GM19238 (cell line): ENCODE measurements around the gene ARMH3.
"Not testable (repeated sequence)": the region's sequence is repeated elsewhere in the genome, so short reads cannot be mapped to it uniquely, and the experiment has no call there.

ENCODE experiments used
- DNase-seq: peaks from one replicate; pipeline ENCODE4 v3.0.0; 2011; ENCODE audit warnings: low spot score; ENCODE audit not compliant: insufficient read length

The ARMH3 gene

DNA sequence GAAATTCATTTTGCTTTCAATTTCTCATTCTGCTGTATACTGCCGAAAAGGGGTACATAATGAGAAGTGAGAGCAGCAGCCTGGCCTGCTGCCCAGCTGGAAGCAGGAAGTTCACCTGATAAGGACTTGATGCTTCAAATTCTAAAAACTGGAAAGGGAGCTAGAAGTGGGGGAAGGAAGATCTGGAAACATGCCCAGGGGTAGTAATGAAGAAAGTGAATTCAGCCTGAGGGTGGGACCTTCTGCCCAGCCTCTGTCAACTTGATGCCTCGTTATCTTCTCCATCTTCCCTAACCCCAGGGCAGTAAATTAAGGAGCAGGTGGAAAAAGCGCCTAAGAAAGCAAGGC is 69.4 kb downstream of the ARMH3 start:
- no peak for DNase-seq

DNA sequence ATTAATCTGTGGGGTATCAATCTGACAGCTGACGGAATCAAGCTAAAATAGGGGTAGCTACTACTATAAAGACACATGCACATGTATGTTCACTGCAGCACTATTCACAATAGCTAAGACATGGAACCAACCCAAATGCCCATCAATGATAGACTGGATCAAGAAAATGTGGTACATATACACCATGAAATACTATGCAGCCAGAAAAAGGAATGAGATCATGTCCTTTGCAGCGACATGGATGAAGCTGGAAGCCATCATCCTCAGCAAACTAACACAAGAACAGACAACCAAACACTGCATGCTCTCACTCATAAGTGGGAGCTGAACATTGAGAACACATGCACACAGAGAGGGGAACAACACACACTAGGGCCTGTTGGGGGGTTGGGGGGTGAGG is 75.3 kb downstream of the ARMH3 start:
- DNase-seq: not testable (repeated sequence)

DNA sequence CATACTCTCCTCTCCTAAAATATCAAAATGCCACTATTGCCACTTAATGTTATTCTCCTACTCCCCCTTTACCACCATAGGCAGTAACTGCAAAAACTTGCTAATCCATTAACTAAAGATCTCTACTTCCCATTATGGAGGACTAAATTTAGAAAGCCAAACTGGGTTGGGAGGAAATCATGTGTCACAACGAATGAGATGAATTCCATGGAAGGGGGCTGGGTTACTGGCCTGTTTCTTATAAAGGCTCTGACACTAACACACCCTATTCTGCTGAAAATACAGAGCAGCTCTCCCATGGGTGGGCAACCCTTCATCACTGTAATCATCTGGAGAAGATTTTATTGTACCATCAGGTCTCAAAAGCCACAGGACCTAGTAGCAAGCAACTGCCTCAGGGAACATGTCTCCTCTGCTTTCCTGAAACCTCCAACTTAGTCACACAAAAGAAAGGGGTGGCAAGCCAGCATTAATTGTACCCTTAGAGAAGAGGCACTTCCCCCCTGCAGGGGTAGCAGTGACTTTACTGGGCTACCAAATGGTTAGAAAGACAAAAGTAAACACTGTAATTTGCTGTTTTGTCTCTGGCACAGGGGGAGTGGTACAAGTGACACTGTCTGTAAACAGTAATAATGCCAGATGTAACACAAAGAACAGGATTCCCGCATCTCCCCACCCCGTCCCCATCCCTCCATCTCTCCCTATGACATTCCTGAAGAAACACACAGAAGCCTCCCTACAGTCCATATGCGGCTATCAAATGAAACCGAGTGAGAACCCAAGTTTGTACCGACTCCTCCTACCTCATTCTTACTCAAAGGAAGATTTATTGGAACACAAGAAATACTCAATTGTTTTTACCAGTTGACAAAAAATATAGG is 81.6 kb downstream of the ARMH3 start:
- no peak for DNase-seq

DNA sequence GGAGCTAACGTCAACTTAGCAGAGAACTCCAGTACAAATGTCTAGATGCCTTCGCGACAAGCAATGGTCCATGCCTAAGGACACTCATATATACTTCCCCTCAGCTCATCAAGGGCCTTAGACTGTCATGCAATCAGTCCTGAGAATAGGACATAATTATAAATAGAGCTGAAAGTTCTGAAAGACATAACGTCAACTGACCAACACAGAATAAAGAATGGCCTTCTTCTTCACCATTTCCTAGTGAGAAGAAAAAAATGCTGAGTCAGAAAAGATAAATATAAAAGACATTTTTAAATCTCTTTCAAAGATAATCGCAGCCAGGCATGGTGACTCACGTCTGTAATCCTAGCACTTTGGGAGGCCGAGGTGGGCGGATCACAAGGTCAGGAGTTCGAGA is 83.2 kb downstream of the ARMH3 start:
- no peak for DNase-seq

DNA sequence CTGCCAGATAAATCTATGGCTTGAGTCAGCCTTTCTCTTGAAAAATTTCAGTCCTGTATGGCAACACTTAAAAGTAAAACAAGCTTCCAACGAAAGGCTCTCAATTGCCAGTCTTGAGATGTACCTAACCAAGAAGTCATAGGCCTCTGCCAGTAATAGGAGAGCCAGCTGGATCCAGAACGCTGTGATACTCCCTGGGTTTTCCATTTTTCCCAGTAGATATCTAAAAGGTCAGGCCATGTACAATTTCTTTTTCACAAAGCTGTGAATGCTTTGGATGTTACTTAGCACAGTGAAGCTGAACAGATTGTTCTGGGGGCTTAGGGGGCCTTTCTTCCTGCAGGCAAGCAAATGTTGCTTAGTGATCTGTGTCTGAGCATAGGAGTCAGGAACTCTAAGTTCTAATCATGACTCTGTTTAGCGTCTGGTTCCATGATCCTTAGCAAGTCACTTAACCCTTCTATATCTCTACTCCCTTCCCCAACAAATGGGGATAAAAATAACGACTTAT is 86.5 kb downstream of the ARMH3 start:
- DNase-seq: no peak

DNA sequence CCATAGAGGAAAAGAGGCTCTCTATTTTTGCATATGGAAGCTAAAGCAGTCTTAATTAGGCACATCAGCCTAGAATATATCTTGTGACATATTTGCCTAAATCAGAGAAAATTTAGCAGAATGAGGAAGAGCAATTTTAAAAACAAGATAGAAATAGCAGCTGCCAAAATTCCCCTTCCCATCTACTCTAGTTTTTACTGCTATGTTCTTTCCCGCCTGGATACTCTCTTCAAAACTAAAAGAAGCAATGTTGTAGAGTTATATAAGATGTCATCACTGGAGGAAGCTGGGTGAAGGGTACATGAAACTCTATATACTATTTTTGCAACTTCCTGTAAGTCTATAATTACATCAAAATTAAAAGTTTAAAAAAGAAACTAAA is 87.0 kb downstream of the ARMH3 start:
- no peak for DNase-seq

DNA sequence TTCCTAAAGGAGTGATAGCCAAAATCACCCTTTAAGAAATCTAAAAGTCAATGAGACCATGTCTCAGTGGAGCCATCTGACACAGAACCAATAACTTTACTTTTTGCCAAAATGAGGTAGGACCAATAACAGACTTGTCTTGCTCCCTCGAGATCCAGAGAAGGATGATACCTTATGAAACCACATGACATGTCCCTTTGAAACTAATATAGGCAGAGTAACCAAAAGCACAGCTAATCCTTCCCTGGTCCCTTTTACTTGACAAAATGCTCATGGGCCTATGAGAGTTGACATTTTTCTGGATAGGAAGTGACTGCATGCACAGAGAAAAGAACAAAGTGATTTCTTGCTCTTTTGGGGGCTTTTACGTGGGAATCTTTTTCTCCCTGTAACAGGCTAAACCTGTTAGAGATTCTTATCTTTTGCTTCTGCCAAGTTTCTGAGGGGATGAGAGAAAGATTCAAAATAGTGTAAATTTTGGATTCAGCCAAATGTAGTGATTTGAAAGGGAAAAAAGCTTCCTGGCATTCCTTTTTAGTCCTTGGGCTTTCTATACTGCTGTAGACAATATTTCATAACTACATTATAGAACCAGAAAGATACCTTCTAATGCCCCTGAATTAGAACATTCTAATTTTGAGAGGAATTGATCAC is 87.6 kb downstream of the ARMH3 start:
- DNase-seq: no peak

DNA sequence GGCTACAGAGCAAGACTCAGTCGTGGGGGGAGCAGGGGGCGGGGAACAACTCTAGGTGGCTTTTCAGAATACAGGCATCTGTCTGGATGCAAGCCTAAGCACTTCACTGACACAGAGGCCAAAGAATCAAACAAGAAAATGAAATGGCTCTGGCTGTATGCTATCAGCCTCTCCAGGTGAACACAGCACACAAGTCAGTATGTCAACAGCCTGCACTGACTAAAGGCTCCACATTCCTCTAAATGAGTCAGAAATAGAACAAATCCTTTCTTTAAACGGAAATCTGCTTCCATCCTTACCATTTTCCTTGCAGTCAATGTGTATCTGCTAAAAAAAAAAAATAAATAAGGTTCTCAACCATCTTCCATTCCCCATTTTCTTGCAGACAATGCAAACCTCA is 88.3 kb downstream of the ARMH3 start:
- DNase-seq: no peak

DNA sequence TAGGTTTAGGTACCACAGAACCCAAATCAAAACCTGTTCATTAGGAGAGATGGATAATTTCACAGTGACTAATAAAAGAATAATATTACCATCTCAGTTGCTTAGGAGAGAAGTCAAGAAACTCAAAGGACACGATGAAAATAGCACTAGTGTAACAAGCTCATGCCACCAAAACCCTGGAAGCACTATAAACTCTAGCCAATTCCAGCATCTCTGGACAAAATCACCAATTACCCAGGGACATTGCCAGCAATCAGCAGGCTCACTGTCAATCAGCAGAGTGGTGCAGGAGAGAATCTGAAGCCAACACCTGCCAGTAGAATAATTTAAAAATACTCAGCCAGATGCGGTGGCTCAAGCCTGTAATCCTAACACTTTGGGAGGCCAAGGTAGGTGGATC is 88.9 kb downstream of the ARMH3 start:
- DNase-seq: no peak

DNA sequence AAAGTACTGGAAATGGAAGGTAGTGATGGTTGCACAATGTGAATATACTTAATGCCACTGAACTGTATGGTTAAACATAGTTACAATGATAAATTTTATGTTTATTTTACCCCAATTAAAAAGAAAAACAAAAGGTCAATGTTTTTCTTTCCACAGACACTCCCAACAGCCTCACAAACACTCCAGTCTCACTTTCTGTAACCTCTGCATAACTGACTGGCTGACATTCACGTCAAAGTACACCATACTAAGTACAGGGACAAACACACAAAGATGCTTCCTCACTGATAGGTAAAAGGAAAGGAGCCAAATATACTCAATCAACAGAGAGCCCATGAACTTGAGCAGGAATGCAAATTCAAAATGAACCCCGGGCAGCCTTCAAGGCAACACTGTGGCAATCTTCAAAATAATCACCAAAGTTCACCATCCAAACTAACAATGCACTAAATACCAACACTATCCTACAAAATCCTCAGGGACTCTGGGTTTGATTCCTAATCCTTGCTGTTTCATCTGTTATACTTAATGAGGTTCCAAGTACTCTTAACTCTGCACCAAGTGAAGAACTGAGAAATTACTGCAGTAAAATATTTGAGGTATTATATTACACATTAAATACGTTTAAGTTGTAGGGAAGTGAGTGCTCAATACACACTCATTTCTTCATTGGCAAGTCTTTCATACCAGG is 90.8 kb downstream of the ARMH3 start:
- no peak for DNase-seq

DNA sequence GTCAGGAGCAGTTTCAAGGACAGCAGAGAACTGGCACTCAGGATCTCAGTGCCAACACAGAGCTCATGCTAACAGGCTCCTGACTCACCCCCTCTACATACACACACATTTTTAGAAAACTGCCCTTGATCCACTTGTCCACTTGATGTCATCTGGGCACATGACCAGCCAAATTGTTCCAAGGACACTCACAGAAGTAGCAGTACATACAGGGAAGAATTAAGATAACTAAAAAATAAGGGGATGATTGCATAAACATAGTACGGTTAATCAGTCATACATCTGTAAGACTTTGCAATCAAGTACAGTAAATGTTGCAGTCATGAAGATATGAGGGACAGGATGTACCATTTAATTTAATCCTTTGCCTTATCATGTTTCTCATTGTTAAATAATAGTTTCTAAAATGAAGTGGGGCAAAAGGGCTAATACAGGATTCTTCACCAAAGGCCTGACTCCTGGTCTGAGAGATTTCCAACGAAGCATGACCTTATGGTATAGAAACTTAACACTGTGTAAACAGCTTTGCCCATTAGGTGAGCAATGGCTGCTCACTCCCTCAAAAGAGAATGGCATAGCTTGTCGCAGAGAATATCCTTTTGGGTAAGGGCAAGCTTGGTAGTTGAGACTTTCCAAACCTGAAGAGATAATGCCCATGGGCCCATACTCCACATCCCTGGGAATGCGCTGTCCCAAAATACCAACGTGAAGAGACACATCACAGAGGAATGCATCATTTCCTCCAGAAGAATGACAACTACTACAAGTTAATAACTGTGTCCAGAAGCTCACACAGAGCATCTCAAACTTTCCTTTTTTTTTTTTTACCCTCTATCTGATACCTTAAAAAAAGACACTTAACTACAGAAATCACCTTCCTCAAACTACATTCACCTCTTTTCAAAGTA is 94.1 kb downstream of the ARMH3 start:
- no peak for DNase-seq

DNA sequence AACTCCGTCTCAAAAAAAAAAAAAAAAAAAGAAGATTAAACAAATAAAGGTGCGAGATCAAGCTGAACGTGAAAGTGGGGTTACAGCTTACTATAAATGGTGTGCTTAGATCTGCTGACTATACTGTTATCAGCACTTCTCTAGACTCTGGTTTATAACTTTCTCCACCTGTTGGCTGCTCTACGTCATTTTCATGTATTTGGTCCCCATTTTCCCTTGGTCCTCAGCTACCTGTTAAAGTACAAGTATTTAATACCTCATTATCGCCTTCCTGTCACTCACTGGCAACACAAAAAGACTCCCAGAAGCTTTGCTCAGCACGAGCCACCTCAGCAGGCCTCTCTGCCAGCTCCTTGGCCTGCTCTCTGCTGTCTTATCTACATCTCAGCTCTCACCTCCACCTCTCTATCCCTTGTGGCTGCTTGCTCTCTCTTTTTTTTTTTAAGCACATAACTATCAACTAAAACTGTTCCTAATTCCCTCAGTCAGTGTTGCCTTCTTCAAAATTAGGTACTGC is 95.0 kb downstream of the ARMH3 start:
- no peak for DNase-seq

DNA sequence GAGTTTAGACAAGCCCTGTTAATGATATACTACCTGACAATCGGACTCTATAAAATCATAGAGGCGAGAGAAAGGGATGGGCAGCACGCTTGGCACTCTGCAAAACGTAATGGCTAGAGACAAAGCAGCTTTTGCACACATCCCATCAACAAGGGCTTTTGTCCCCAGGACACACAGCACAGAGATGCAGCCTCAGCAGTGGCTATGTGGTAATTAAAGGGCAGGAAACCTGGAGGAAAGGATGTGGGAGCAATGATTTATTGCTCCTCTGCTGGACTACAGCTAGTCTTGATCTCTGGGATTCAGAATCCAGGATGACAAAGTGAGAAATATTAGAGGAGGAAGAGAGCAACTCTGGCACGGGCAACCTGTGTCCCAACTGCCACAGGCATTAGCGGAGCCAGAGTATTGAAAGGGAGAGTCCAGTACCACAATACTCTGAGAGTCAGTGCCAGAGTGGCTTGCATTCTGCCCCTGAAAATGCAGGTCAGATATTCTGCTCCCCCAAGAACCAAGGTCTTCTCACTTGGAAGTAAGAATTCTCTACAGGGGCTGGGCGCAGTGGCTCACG is 96.5 kb downstream of the ARMH3 start:
- DNase-seq: no peak

DNA sequence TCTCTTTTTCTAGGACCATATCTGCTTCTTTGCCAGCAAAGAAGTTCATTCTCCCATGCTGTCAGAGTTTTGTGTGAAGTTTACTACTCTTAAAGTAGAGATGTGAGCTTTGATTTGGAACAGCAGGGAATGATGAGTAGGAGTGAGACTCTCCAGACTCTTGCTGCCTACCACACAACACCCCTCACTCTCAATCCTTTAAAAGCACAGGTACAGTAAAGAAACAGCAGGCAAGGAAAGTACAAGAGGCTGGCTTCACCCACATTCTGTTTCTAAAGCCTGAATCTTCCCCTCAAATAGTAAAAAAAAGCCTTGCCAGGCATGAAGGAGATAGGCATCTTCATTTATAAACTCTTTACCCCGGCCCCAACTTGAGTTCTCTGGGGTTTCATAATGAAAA is 97.3 kb downstream of the ARMH3 start:
- DNase-seq: no peak

DNA sequence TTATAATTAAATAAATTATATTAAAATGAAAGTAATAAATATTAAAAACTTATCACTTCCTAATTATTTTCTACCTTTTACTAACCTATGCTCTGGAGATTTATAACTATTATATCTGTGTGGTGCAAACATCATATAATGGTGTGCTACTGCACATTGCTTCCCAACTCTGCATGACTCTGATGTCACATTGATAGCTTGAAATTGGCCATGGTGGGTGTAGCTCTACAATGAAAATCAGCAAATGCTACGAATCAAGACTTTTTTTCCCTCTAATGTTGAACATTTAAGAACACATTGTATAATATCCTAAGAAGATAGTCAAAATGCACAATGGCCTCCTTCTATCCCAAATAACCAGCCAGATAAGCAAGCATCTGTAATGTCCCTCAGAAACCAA is 99.1 kb downstream of the ARMH3 start:
- no peak for DNase-seq

DNA sequence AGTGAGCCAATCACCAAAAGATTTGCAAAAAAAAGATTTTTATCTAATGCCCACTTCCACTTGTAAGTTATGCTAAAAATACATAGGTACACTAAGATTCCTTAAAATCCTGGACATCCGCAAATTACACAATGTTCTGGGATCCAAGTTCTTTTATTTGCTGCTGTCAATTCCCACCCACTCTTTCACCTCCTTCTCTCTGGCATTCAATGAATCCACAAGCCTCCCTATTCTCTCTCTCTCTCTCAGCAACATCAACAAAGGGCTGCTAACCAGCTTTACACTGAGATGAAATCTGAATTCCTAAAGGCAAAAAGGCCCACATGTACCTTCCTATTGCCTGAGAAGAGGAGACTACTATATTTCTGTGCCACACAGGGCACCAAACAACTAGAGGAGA is 99.9 kb downstream of the ARMH3 start:
- DNase-seq: no peak

DNA sequence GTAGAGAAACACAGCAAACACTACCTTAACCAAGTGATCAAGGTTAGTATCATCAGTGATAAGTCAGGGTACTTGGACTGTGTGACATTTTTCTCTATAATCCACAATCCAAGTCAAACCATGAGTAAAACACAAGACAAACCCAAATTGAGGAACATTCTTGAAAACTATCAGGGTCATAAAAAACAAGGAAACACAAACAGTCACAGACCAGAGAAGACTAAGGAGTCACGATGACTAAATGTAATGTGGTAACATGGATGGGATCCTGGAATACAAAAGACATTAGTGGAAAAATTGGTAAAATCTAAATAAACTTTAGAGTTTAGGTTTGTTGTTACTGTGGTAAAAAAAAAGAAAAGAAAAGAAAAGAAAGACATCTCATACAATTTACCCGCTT is 103.8 kb downstream of the ARMH3 start:
- DNase-seq: no peak

DNA sequence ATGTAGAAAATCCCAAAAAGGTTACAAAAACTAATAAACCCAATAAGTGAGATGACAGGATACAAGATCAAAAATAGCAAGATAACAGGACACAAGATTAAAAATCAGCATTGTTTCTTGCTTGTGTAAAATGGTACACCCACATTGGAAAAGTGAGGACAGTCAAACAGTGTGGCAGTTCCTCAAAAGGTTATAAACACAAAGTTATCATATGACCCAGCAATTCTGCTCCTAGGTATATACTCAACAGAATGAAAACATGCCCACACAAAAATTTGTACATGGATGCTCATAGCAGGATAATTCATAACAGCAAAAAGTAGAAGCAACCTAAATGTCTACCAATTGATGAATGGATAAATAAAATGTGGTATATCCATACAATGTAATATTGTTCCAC is 105.8 kb downstream of the ARMH3 start:
- no peak for DNase-seq

DNA sequence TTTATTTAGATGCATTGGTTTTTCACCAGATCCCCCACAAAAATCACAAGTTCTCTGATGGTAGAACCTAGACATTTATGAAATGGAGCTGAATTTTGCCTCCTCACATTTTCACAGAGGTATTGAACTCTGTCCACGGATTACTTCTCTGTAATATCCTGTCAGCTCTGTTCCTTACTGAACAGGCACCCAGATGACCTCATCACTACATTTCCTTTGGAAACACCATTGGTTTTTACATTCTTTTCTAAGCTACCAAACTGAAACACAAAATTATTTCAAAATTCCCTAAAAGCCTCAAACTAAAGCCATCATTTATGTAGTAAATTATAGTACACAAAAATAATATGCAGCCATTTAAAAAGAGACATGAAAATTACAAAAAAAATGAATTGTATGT is 114.1 kb downstream of the ARMH3 start:
- DNase-seq: no peak

DNA sequence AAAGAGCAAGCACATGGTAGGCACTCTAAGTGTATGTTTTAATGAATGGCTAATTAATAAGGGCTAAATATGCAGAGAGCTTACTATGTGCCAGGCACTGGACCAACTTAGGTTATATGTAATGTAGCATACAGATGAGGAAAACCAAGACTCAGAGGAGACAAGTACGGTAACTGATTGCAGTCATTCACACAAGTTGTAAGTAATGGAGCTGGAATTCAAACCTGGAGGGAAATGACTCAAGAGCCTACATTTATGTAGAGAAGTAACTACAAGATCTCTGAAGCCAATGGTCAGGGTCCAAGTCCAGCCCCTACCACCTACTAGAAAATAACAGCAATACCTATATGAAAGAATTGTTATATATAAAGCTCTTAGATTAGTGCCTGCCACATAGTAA is 115.1 kb downstream of the ARMH3 start:
- DNase-seq: no peak

DNA sequence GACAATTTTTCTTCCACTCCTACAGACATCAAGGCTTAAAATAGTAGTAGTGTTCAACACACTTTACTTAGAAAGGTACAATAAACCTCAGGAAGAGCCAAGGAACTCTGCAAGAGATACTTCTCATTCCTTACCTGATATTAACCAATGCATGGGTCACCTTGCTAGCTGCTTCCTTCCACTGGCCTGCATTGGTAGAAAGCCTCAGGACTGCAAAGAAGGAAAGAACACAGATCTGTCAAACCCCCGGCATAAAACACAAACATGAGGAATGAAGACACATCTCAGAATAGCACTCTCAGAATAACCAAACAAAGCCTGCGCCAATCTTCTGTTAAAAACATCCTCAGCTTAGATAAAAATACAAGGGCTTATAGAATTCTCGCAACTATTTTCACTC is 116.2 kb downstream of the ARMH3 start:
- DNase-seq: no peak
